Neutrophil (primary cell): Measurements from ENCODE around the gene CFAP61.

Source experiments
- H3K27ac ChIP-seq: fragments of 200-600 bp; sonication (generic); 2 replicates; pipeline ENCODE4 v1.5.1; 2016; ENCODE audit warnings: mild to moderate bottlenecking, moderate library complexity
- H3K27me3 ChIP-seq: fragments of 200-600 bp; sonication (generic); 2 replicates; pipeline ENCODE4 v1.6.0; 2016; ENCODE audit warnings: mild to moderate bottlenecking
- H3K36me3 ChIP-seq: fragments of 200-600 bp; sonication (generic); 2 replicates; pipeline ENCODE4 v1.5.1; 2017
- H3K4me1 ChIP-seq, 2 experiments: fragments of 200-600 bp in 1 of 2; sonication (generic) in 1 of 2; 1 replicate in 1 of 2; 2 replicates in 1 of 2; pipeline versions ENCODE4 v1.5.1 to v1.6.1; 2013 to 2016; ENCODE audit warnings: low read depth in 1 of 2, low read length in 1 of 2, mild to moderate bottlenecking in 1 of 2, moderate library complexity in 1 of 2; ENCODE audit not compliant: control insufficient read depth in 1 of 2, insufficient read depth in 1 of 2
- H3K4me3 ChIP-seq, 2 experiments: fragments of 200-600 bp in 1 of 2; sonication (generic) in 1 of 2; 1 replicate in 1 of 2; 2 replicates in 1 of 2; pipeline ENCODE4 v1.5.1; 2013 to 2016; ENCODE audit warnings: low read depth in 1 of 2, low read length in 1 of 2, mild to moderate bottlenecking in 1 of 2, moderate library complexity in 1 of 2
- H3K9me3 ChIP-seq: fragments of 200-600 bp; sonication (generic); 2 replicates; pipeline ENCODE4 v1.5.1; 2016
- TF ChIP-seq, protein P1 (sequence below): fragments of 200-600 bp; sonication (generic); IDR thresholded peaks from 2 replicates; pipeline ENCODE4 v1.5.1; 2016; ENCODE audit warnings: antibody characterized with exemption

Gene CFAP61

DNA sequence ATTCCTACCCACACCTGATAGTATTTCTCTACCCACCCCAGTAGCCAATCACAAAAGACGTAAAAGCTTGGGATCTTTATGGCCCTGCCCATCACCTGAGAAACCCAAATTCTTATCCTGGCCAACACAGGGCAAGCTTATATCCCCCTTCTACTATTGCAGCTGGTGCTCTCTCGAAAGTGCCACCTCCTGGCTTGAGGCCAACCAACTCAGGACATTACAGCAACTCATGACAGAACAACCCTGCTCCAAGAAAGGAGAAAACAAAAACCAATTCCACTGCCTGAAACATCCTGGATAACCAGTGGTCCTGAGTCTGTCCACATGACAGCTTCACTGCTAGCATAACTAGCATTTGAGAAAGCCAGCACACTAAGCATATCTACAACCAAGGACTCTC lies 97.9 kb downstream of the CFAP61 start:
- H3K27ac ChIP-seq, result no peak overlapping the region
- H3K4me3 ChIP-seq, result no peak overlapping the region
- H3K36me3 ChIP-seq, result no peaks in the 10 kb centered on the region
- no peaks in the 10 kb centered on the region for H3K9me3 ChIP-seq
- TF ChIP-seq, protein P1, sequence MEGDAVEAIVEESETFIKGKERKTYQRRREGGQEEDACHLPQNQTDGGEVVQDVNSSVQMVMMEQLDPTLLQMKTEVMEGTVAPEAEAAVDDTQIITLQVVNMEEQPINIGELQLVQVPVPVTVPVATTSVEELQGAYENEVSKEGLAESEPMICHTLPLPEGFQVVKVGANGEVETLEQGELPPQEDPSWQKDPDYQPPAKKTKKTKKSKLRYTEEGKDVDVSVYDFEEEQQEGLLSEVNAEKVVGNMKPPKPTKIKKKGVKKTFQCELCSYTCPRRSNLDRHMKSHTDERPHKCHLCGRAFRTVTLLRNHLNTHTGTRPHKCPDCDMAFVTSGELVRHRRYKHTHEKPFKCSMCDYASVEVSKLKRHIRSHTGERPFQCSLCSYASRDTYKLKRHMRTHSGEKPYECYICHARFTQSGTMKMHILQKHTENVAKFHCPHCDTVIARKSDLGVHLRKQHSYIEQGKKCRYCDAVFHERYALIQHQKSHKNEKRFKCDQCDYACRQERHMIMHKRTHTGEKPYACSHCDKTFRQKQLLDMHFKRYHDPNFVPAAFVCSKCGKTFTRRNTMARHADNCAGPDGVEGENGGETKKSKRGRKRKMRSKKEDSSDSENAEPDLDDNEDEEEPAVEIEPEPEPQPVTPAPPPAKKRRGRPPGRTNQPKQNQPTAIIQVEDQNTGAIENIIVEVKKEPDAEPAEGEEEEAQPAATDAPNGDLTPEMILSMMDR, result no peak
- no peaks in the 10 kb centered on the region for H3K4me1 ChIP-seq
- peaks cover 3% of the 10 kb centered on the region for H3K27me3 ChIP-seq

DNA sequence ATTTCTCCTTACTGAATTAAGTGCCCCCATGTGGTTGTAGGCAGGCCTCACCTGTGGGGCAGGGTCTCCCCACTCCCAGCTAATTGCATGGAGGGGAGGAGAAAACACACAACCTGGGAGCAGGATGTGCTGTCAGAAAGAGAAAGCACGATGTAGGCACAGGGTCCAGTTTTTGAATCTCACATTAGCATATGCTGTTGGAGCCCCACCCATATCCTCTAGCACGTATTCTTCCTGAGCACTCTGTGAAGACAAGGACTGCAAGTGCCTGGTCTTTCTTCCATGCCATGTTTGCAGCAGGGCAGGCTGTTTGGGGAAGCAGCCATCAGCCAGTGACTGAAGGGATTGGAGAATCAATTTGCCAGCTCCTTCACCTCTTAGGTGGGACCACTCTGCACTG lies 108.2 kb downstream of the CFAP61 start:
- TF ChIP-seq, protein P1, result no peak

DNA sequence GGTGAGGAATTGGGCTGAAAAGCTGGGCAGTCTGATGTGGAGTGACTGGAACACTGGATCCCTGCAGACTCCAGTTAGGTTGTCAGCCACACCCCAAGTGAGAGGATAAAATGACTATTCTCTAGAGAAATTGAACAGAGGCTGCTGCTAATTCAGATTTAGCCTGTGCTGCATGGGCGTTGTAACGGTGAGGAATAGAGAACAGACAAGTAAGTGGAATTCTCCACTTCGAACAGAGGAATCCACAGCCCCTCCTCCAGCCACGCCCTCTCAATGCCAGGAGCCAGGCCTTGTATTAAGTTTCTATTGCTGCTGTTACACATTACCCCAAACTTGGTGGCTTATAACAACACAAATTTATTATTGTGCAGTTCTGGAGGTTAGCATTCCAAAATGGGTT lies 109.3 kb downstream of the CFAP61 start:
- Histone ChIP-seq H3K4me3 (no peak overlapping the region), H3K36me3 (no peaks in the 10 kb centered on the region), H3K27ac (no peak overlapping the region), H3K9me3 (no peaks in the 10 kb centered on the region), H3K27me3 (no peaks in the 10 kb centered on the region), H3K4me1 (no peaks in the 10 kb centered on the region)
- TF ChIP-seq, protein P1, result no peak

More for the DNA sequence above, 108.2 kb downstream of the CFAP61 start:
- no peaks in the 10 kb centered on the region for H3K36me3 ChIP-seq
- H3K27me3 ChIP-seq, result no peaks in the 10 kb centered on the region
- H3K4me1 ChIP-seq, result no peaks in the 10 kb centered on the region
- no peak overlapping the region for H3K4me3 ChIP-seq
- no peak overlapping the region for H3K27ac ChIP-seq
- H3K9me3 ChIP-seq, result no peaks in the 10 kb centered on the region

DNA sequence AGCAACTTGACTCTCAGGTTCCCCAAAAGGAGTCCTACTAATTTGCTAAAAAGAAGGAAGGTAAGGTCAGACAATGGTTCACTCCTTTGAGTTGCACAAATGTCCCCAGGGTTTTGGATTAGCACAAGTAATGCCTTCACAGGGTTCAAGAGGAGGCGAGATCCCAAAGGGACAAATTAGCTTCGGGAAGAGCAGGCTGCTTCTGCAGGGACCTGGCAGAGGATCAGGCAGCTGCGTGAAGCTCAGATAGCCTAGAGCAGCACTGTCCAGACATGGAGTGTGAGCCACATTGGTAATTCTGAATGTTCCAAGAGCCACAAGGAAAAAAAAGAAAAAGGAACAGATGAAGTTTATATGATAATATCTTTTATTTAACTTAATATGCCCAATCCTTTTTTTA lies 115.4 kb downstream of the CFAP61 start:
- Histone ChIP-seq H3K36me3 (no peaks in the 10 kb centered on the region), H3K4me3 (no peak overlapping the region), H3K4me1 (no peaks in the 10 kb centered on the region), H3K27ac (no peak overlapping the region), H3K9me3 (no peaks in the 10 kb centered on the region), H3K27me3 (no peaks in the 10 kb centered on the region)
- TF ChIP-seq, protein P1, result no peak

DNA sequence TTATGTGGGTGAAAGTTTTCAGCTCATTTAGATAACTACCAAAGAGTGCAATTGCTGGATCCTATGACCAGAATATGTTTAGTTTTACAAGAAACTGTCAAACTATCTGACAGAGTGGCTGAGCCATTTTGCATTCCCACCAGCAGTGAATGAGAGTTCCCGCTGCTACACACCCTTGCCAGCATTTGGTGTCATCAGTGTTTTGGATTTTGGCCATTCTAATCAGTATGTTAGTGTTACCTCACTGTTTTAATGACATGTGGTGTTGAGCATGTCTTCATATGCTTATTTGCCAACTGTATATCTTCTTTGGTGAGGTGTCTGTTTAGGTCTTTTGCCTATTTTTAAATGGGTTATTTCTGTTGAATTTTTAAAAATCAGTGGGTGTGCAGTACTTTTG lies 120.9 kb downstream of the CFAP61 start:
- H3K4me3 ChIP-seq, result no peak overlapping the region
- H3K27me3 ChIP-seq, result peaks cover under 1% of the 10 kb centered on the region
- TF ChIP-seq, protein P1, result no peak
- H3K36me3 ChIP-seq, result no peaks in the 10 kb centered on the region
- no peaks in the 10 kb centered on the region for H3K9me3 ChIP-seq
- no peaks in the 10 kb centered on the region for H3K4me1 ChIP-seq
- H3K27ac ChIP-seq, result no peak overlapping the region
